CD8-positive, alpha-beta memory T cell (primary cell): ENCODE results near the gene B3GNT5. TPM values are rescaled to one million over a fixed set of nuclear protein-coding genes. Genes with fewer than 3 reads are reported as not detected.
A peak's percentile ranks its signal among the peaks of the same experiment; 100 is the strongest.

Source experiments
- CTCF ChIA-PET: fragments of 350-600 bp; sonication (Branson Sonifier 250); formaldehyde crosslinking; loops from one replicate; lab custom pipeline; 2021; ENCODE audit warnings: antibody characterized with exemption; lab: Charles Lee
- POLR2A ChIA-PET: fragments of 350-600 bp; sonication (Branson Sonifier 250); formaldehyde crosslinking; loops from one replicate; lab custom pipeline; 2021; ENCODE audit warnings: antibody characterized with exemption; lab: Charles Lee
- DNase-seq, 5 donors: peaks; one replicate each; pipeline versions ENCODE4 v3.0.0 to v3.0.0-alpha.2; 2020 to 2022; ENCODE audit warnings: mixed read lengths in 1 of 5
- H3K27ac ChIP-seq: one replicate; pipeline ENCODE4 v1.7.0; 2013; ENCODE audit warnings: low read depth, mild to moderate bottlenecking, low read length, moderate library complexity
- H3K27me3 ChIP-seq: 2 replicates; pipeline ENCODE4 v1.7.0; 2013; ENCODE audit warnings: low read length, mild to moderate bottlenecking; ENCODE audit not compliant: insufficient read depth, poor library complexity, severe bottlenecking
- H3K36me3 ChIP-seq: 2 replicates; pipeline ENCODE4 v1.7.0; 2013; ENCODE audit warnings: mild to moderate bottlenecking, low read length, moderate library complexity; ENCODE audit not compliant: insufficient read depth
- H3K4me1 ChIP-seq: 2 replicates; pipeline ENCODE4 v1.7.0; 2013; ENCODE audit warnings: mild to moderate bottlenecking, low read length, moderate library complexity; ENCODE audit not compliant: insufficient read depth
- H3K4me3 ChIP-seq: 2 replicates; pipeline ENCODE4 v1.7.0; 2013; ENCODE audit warnings: mild to moderate bottlenecking, low read length
- H3K9me3 ChIP-seq: 2 replicates; pipeline ENCODE4 v1.7.0; 2013; ENCODE audit warnings: mild to moderate bottlenecking, low read length
- H3K27ac Mint-ChIP-seq, 8 donors: one replicate each; pipeline ENCODE4 v1.8.0; 2020 to 2021; ENCODE audit warnings: mixed read lengths in 8 of 8, mild to moderate bottlenecking in 6 of 8, inconsistent platforms in 3 of 8, moderate library complexity in 3 of 8
- H3K27me3 Mint-ChIP-seq, 2 donors: one replicate each; pipeline ENCODE4 v1.8.0; 2020 to 2021; ENCODE audit warnings: mixed read lengths in 2 of 2, mild to moderate bottlenecking in 1 of 2, moderate library complexity in 1 of 2
- H3K36me3 Mint-ChIP-seq, 3 donors: one replicate each; pipeline ENCODE4 v1.8.0; 2020 to 2021; ENCODE audit warnings: mixed read lengths in 3 of 3, inconsistent platforms in 1 of 3, mild to moderate bottlenecking in 1 of 3
- H3K4me1 Mint-ChIP-seq, 3 donors: one replicate each; pipeline ENCODE4 v1.8.0; 2020 to 2021; ENCODE audit warnings: mixed read lengths in 3 of 3, inconsistent platforms in 1 of 3, mild to moderate bottlenecking in 1 of 3
- H3K4me3 Mint-ChIP-seq, 7 donors: one replicate each; pipeline ENCODE4 v1.8.0; 2020 to 2021; ENCODE audit warnings: mixed read lengths in 7 of 7, mild to moderate bottlenecking in 6 of 7, moderate library complexity in 4 of 7, inconsistent platforms in 2 of 7
- H3K9me3 Mint-ChIP-seq, 5 donors: one replicate each; pipeline ENCODE4 v1.8.0; 2020 to 2022; ENCODE audit warnings: mixed read lengths in 5 of 5, mild to moderate bottlenecking in 3 of 5, moderate library complexity in 2 of 5, inconsistent platforms in 1 of 5
- polyA plus RNA-seq: library from polyadenylated mRNA; unstranded; fragments of 300-500 nt; fragmentation: Illumina TruSeq; gene quantifications from one replicate; pipeline ENCODE4 v1.2.3, GENCODE V29; 2021
- total RNA-seq, 2 experiments: library from RNA; stranded (reverse); gene quantifications; one replicate each; pipeline ENCODE4 v1.2.3, GENCODE V29; 2021

The B3GNT5 gene
- 10 to 100 TPM in 1 of 2 experiments, 1 to 10 TPM in 1; 10.0 TPM for total RNA-seq
- polyA plus RNA-seq = not detected

- H3K36me3 ChIP-seq = no peaks in the 10 kb centered on the region
- ChIA-PET CTCF (no interaction called here), POLR2A (no interaction called here)
- peak within 1 kb of the TSS in 6 of 7 donors; percentile 76 to 80 (median 80) for H3K4me3 Mint-ChIP-seq
- peak within 1 kb of the TSS in 6 of 8 donors; percentile 2 to 90 (median 66) for H3K27ac Mint-ChIP-seq
- peaks cover 0 to 8% (median 4%) of the 10 kb centered on the region in 3 donors for H3K36me3 Mint-ChIP-seq
- H3K9me3 ChIP-seq = no peaks in the 10 kb centered on the region
- H3K27me3 Mint-ChIP-seq = peaks cover 26 to 51% of the 10 kb centered on the region in 2 donors
- no peaks in the 10 kb centered on the region for H3K4me1 ChIP-seq
- DNase-seq = peak in 2 of 5 donors; percentile 21 to 23
- H3K9me3 Mint-ChIP-seq = no peaks in the 10 kb centered on the region
- H3K27me3 ChIP-seq = peaks cover 21% of the 10 kb centered on the region
- H3K27ac ChIP-seq = peak within 1 kb of the TSS; percentile 67
- H3K4me3 ChIP-seq = peak within 1 kb of the TSS; percentile 74
- peaks cover 8 to 16% (median 11%) of the 10 kb centered on the region in 3 donors for H3K4me1 Mint-ChIP-seq
Observed at GRCh38 chr3:183252973-183253527, at the start of gene B3GNT5. TSS of gene B3GNT5 (plus strand) at chr3:183253253. CDS start at chr3:183269799, 16,546 bp downstream.

- ChIA-PET POLR2A (no interaction called here), CTCF (no interaction called here)
Observed at GRCh38 chr3:183203670-183204069, 49.4 kb upstream of the B3GNT5 start.

GRCh38 chr3:183208260-183208659 is 44.8 kb upstream of the B3GNT5 start:
- Histone ChIP-seq H3K27me3 (no peaks in the 10 kb centered on the region), H3K9me3 (no peaks in the 10 kb centered on the region), H3K4me3 (no peak overlapping the region), H3K36me3 (no peaks in the 10 kb centered on the region), H3K4me1 (no peaks in the 10 kb centered on the region), H3K27ac (no peak overlapping the region)
- Mint-ChIP-seq H3K4me1 (peaks cover 0 to 4% (median 0%) of the 10 kb centered on the region in 3 donors), H3K4me3 (no peak overlapping the region), H3K36me3 (peaks cover 3 to 25% (median 9%) of the 10 kb centered on the region in 3 donors), H3K9me3 (peaks cover 2 to 9% (median 4%) of the 10 kb centered on the region in 5 donors), H3K27me3 (peaks cover 0 to 2% of the 10 kb centered on the region in 2 donors), H3K27ac (no peak overlapping the region)
- ChIA-PET CTCF (no interaction called here), POLR2A (no interaction called here)
- no peak for DNase-seq

More at GRCh38 chr3:183203670-183204069, 49.4 kb upstream of the B3GNT5 start:
- Histone ChIP-seq H3K27ac (no peak overlapping the region), H3K36me3 (no peaks in the 10 kb centered on the region), H3K27me3 (no peaks in the 10 kb centered on the region), H3K4me3 (no peak overlapping the region), H3K9me3 (no peaks in the 10 kb centered on the region), H3K4me1 (peaks cover 4% of the 10 kb centered on the region)
- Mint-ChIP-seq H3K4me1 (peaks cover 13 to 15% (median 14%) of the 10 kb centered on the region in 3 donors), H3K27me3 (no peaks in the 10 kb centered on the region), H3K9me3 (peaks cover 4 to 21% (median 8%) of the 10 kb centered on the region in 5 donors), H3K36me3 (peaks cover 4 to 32% (median 8%) of the 10 kb centered on the region in 3 donors), H3K27ac (no peak overlapping the region), H3K4me3 (peak overlapping the region in 1 of 7 donors; percentile 16)
- no peak for DNase-seq

- POLR2A ChIA-PET = no interaction called here
- H3K27ac ChIP-seq = no peak overlapping the region
- H3K9me3 ChIP-seq = no peaks in the 10 kb centered on the region
- no peaks in the 10 kb centered on the region for H3K36me3 ChIP-seq
- no peak for DNase-seq
- Mint-ChIP-seq H3K9me3 (peaks cover 0 to 3% (median 2%) of the 10 kb centered on the region in 5 donors), H3K4me1 (no peaks in the 10 kb centered on the region), H3K27ac (no peak overlapping the region), H3K4me3 (no peak overlapping the region), H3K36me3 (peaks cover 3 to 20% (median 7%) of the 10 kb centered on the region in 3 donors), H3K27me3 (peaks cover 0 to 2% of the 10 kb centered on the region in 2 donors)
- CTCF ChIA-PET = no interaction called here
- no peaks in the 10 kb centered on the region for H3K27me3 ChIP-seq
- H3K4me3 ChIP-seq = no peak overlapping the region
- H3K4me1 ChIP-seq = no peaks in the 10 kb centered on the region
Observed at GRCh38 chr3:183208800-183209199, 44.3 kb upstream of the B3GNT5 start.

- Histone ChIP-seq H3K27ac (no peak overlapping the region), H3K27me3 (no peaks in the 10 kb centered on the region), H3K4me3 (no peak overlapping the region), H3K4me1 (no peaks in the 10 kb centered on the region), H3K9me3 (no peaks in the 10 kb centered on the region), H3K36me3 (no peaks in the 10 kb centered on the region)
- peaks cover 1 to 16% (median 11%) of the 10 kb centered on the region in 3 donors for H3K36me3 Mint-ChIP-seq
- peaks cover 0 to 2% of the 10 kb centered on the region in 2 donors for H3K27me3 Mint-ChIP-seq
- CTCF ChIA-PET = no interaction called here
- DNase-seq = no peak
- no peak overlapping the region for H3K27ac Mint-ChIP-seq
- no peaks in the 10 kb centered on the region for H3K4me1 Mint-ChIP-seq
- no peaks in the 10 kb centered on the region for H3K9me3 Mint-ChIP-seq
- POLR2A ChIA-PET = no interaction called here
- no peak overlapping the region for H3K4me3 Mint-ChIP-seq
Observed at GRCh38 chr3:183210341-183210740, 42.7 kb upstream of the B3GNT5 start.

- no peak overlapping the region for H3K4me3 Mint-ChIP-seq
- peaks cover 0 to 2% of the 10 kb centered on the region in 2 donors for H3K27me3 Mint-ChIP-seq
- H3K27me3 ChIP-seq = no peaks in the 10 kb centered on the region
- DNase-seq = no peak
- CTCF ChIA-PET = no interaction called here
- no peaks in the 10 kb centered on the region for H3K9me3 ChIP-seq
- H3K27ac ChIP-seq = no peak overlapping the region
- H3K27ac Mint-ChIP-seq = no peak overlapping the region
- H3K4me1 ChIP-seq = no peaks in the 10 kb centered on the region
- no peaks in the 10 kb centered on the region for H3K9me3 Mint-ChIP-seq
- POLR2A ChIA-PET = no interaction called here
- no peak overlapping the region for H3K4me3 ChIP-seq
- no peaks in the 10 kb centered on the region for H3K36me3 ChIP-seq
- H3K4me1 Mint-ChIP-seq = no peaks in the 10 kb centered on the region
- peaks cover 1 to 13% (median 13%) of the 10 kb centered on the region in 3 donors for H3K36me3 Mint-ChIP-seq
Observed at GRCh38 chr3:183210862-183211341, 42.2 kb upstream of the B3GNT5 start.

- Histone ChIP-seq H3K27me3 (no peaks in the 10 kb centered on the region), H3K27ac (no peak overlapping the region), H3K4me3 (no peak overlapping the region), H3K9me3 (no peaks in the 10 kb centered on the region), H3K4me1 (no peaks in the 10 kb centered on the region), H3K36me3 (no peaks in the 10 kb centered on the region)
- POLR2A ChIA-PET = no interaction called here
- Mint-ChIP-seq H3K4me1 (no peaks in the 10 kb centered on the region), H3K27me3 (peaks cover 0 to 2% of the 10 kb centered on the region in 2 donors), H3K9me3 (no peaks in the 10 kb centered on the region), H3K36me3 (peaks cover 1 to 13% (median 13%) of the 10 kb centered on the region in 3 donors), H3K27ac (no peak overlapping the region), H3K4me3 (no peak overlapping the region)
- CTCF ChIA-PET = no interaction called here
- DNase-seq = no peak
Observed at GRCh38 chr3:183211352-183211751, 41.7 kb upstream of the B3GNT5 start.

- no peak for DNase-seq
- H3K27me3 ChIP-seq = no peaks in the 10 kb centered on the region
- Mint-ChIP-seq H3K36me3 (peaks cover 1 to 13% (median 13%) of the 10 kb centered on the region in 3 donors), H3K9me3 (no peaks in the 10 kb centered on the region), H3K4me3 (no peak overlapping the region), H3K27ac (no peak overlapping the region), H3K4me1 (no peaks in the 10 kb centered on the region), H3K27me3 (peaks cover 0 to 2% of the 10 kb centered on the region in 2 donors)
- POLR2A ChIA-PET = no interaction called here
- CTCF ChIA-PET = no interaction called here
- H3K4me1 ChIP-seq = no peaks in the 10 kb centered on the region
- no peaks in the 10 kb centered on the region for H3K9me3 ChIP-seq
- H3K36me3 ChIP-seq = no peaks in the 10 kb centered on the region
- H3K27ac ChIP-seq = no peak overlapping the region
- H3K4me3 ChIP-seq = no peak overlapping the region
Observed at GRCh38 chr3:183212096-183212495, 41.0 kb upstream of the B3GNT5 start.
